GM21723 (cell line): ENCODE data around the gene CTNNA3.
"Not testable (repeated sequence)": the region's sequence is repeated elsewhere in the genome, so short reads cannot be mapped to it uniquely, and the experiment has no call there.

ENCODE experiments used
- ATAC-seq: cut with Tn5 transposase; IDR thresholded peaks from one replicate; pipeline ENCODE4 v1.9.1; 2021; ENCODE audit warnings: mild to moderate bottlenecking, moderate library complexity; ENCODE audit not compliant: unreplicated experiment

CTNNA3 gene

GRCh38 chr10:66337211-66337610, 1358.8 kb downstream of the CTNNA3 start:
- ATAC-seq = no peak

DNA sequence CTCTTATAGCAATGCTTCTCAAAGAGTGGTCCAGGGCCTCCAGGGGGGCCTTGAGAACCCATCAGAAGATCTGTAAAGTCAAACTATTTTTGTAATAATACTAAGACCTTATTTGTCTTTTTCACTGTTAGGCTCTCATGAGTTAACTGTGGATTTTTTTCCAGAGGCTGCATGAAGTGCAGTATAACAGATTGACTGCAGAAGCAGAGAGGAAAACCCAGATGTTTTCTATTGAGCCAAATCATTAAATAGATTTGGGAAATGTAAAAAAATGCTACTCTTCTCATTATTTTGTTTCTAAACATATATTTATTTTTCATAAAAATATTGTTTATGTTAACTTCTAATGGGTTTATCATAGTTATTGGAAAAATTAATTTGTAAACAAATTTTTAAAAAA, 1359.2 kb downstream of the CTNNA3 start:
- no peak for ATAC-seq

DNA sequence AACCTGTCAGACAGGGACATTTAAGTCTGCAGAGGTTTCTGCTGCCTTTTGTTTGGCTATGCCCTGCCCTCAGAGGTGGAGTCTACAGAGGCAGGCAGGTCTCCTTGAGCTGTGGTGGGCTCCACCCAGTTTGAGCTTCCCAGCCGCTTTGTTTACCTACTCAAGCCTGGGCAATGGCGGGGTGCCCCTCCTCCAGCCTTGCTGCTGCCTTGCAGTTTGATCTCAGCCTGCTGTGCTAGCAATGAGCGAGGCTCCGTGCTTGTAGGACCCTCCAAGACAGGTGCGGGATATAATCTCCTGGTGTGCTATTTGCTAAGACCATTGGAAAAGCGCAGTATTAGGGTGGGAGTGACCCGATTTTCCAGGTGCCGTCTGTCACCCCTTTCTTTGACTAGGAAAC, 1360.2 kb downstream of the CTNNA3 start:
- ATAC-seq = not testable (repeated sequence)

- ATAC-seq = no peak
Observed at GRCh38 chr10:66329147-66329546, 1366.8 kb downstream of the CTNNA3 start.

DNA sequence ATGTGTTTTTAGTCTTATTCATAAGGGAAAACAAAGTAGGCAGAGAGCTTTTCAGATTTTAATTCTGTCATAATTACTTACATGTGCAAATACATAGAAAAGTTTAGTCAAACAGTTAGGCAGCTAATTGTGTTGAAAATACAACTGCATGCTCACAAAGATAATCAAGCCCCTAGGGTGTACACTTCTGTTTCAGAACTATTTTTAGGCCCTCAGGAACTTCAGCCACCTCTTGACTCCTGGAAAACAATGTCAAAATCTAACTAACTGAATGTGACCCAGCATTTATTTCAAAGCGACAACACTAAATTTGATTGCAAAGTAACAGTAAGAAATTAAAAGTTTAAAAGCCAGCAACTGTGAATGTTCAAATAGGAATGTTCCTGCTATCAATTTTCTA, 1369.1 kb downstream of the CTNNA3 start:
- no peak for ATAC-seq

- no peak for ATAC-seq
Observed at GRCh38 chr10:66322777-66323176, 1373.2 kb downstream of the CTNNA3 start.

DNA sequence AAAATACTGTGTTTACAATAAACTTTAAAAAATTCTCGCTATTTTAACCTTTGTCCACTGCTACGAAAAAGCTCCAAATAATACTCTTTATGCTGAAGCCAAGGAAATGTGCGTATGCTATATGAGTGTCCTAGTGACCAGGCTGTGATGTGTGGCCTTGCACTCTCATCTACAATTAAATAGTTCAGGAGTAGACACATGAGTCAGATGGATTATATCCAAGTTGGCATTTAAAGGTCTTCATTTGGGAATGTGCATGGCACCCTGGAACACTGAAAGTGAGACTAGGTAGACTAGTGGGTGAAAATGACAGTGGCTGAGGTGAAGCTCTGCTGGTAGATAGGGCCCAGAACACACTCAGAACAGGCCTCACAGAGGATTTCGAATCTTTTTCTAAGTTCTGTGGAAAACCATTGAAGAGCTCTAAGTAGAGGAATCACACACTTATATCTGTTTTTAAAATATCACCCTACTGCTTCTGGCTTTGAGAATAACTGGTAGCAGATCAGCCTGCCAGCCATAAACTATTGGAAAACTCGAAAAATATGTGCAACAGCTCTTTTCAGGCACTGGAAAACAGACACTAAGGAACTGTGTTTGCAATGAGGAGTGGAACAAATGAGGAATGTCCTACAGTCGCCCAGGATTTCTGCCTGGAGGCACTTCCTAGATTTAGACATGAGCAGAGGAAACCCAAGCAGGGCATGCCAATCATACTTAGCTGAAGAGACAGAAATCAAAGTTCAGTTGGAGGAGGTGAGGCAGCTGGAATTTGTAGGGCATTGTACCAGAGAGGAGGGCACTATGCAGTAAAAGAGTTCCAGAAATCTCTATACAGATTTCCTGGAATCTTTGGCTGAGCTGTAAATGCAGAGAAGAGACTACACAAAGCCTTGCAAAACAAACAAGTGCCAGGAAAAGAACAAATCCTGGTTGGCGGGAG, 1374.0 kb downstream of the CTNNA3 start:
- no peak for ATAC-seq

DNA sequence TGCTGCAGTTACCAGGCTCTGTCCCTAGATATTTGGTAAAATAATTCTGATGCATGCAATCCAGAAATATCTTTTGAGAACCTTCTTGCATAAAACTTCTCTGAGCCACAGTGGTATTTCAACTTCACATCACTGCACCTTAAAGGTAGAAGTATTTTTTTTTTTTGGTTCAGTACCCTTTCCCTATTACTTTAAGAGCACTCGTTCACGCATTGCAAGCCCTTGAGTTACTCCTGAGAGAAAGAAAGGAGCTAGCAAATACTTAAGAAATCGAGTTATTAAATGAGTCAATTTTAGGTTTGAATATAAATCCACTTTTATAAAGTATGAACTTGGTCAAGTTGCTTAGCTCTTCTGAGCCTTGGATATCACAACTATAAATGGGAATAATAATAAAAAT, 1377.2 kb downstream of the CTNNA3 start:
- ATAC-seq = no peak

DNA sequence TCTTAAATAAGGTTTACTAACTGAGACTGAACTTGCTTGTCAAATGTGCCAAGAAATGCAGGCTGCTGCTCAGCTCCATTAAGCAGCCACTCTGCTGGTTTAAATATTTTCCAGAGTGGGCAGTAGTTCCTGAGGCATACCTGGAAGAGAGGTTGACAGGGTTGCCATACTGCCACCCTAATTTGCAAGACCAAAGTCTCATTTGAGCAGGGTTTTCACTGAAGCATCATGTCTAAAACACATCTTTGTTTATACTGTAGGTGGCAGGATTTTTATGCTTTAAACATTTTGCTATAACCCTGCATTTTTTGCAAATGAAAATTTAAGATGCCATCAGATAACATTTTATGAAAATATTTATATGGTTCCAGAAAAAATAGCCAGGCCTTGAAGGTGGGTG, 1388.2 kb downstream of the CTNNA3 start:
- ATAC-seq = no peak

GRCh38 chr10:66301078-66301477, 1394.9 kb downstream of the CTNNA3 start:
- ATAC-seq = no peak

- no peak for ATAC-seq
Observed at GRCh38 chr10:66295602-66296001, 1400.4 kb downstream of the CTNNA3 start.

DNA sequence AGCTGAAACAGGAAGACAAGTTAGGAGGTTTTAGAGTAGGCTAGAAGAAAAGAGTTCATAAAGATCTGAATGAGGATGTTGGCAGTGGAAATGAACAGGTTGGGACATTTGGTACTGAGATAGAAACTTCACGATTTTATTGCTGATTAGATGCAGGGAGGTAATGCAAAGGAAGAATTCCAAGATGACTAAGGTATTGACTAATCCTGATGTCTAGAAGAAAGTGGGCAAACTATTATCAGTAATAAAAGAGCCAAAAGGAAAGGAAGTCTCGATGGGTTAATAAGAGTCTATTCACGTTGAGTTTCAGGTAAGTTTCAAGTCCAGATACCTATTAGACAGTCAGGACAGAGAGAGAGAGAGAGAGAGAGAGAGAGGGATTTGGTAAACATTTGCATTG, 1401.5 kb downstream of the CTNNA3 start:
- ATAC-seq = no peak

- no peak for ATAC-seq
Observed at GRCh38 chr10:66292922-66293321, 1403.1 kb downstream of the CTNNA3 start.

DNA sequence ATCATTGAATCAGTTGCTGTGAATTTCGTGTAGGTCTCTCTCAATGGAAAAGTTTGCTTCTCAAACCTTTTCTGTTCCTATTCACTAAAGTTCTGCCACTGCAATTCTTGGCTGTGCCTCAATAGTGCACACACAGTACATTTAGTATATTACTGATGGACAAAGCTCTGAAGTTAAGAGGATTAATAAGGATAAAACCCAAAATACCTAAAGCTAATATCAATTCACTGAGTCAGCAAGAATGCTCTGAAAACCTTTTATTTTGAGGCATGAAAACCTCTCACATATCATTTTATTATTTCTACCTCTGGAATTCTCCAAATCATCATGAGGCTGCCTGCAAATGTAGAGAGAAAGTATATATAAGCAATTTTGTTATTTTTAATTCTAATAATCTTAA, 1403.5 kb downstream of the CTNNA3 start:
- ATAC-seq = no peak

- ATAC-seq = no peak
Observed at GRCh38 chr10:66291133-66291532, 1404.9 kb downstream of the CTNNA3 start.

GRCh38 chr10:66284621-66285020, 1411.4 kb downstream of the CTNNA3 start:
- ATAC-seq = no peak

GRCh38 chr10:66283874-66284464, 1412.0 kb downstream of the CTNNA3 start:
- no peak for ATAC-seq

- ATAC-seq = no peak
Observed at GRCh38 chr10:66283064-66283463, 1412.9 kb downstream of the CTNNA3 start.

DNA sequence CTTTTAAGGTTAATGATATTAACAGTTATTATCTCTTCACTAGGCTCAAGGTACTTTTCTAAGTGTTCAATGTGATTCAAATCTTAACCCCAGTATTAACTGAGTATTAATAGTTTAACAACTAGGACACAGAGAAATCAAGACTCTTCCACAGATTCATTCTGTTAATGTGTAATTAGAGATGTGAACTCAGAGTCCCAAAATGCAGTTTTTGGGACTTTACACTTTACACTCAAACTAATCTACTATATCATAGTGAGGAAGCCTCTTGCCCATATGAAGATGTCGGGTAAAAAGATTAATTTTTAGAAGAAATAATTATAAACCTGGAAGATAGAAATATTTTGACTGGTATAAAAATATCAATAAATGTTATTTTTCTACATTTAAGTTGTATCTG, 1414.7 kb downstream of the CTNNA3 start:
- no peak for ATAC-seq

- ATAC-seq = no peak
Observed at GRCh38 chr10:66277481-66277880, 1418.5 kb downstream of the CTNNA3 start.

DNA sequence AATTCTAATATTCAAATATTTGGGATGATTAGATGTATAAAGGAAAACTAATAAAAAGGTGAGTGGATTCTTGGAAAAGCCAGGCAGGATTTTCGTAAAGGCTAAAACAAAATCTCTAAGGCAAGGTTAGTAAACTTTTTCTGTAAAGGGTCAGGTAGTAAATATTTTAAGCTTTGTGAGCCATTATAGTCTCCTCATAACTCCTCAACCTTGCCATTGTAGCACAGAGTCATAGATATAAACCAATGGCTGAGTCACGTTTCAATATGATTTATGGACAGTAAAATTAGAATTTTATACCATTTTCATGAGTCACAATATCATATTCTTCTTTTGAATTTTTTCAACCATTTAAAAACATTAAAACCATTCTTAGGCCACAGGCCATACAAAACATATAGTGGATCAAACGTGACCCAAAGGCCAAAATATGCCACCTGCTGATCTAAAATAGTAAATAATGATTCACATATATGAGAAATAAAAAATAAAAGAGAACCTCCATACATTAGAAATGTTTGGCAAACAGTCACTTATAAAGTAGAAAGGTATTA, 1422.0 kb downstream of the CTNNA3 start:
- no peak for ATAC-seq

DNA sequence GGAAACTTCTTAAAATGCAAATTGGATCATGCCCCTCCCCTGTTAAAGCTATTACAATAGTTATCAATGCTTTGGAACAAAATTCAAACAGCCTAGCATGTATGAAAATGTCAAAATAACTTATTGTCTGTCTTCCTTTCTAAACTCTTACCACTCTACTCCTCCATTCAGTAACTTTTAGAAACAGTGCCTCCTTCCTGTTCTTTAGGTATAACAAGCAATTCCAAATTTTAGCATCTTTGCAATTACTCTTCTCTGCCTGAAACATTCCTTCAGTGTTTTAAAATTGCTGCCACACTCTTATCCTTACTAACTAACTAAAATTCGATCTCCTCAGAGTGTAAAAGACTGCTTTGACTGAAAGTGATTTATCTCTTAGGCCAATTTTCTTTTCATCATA, 1430.6 kb downstream of the CTNNA3 start:
- no peak for ATAC-seq
